Measurements from ENCODE around the gene KSR2. TPM values are rescaled to one million over a fixed set of nuclear protein-coding genes. Genes with fewer than 3 reads are reported as not detected.

The KSR2 gene
- total and polyA plus RNA-seq, 2 of the 13 experiments (the other 11 are each of a cell fraction or from before 2014, with no cell fraction given), result 0.02 TPM; not detected in 1

DNA sequence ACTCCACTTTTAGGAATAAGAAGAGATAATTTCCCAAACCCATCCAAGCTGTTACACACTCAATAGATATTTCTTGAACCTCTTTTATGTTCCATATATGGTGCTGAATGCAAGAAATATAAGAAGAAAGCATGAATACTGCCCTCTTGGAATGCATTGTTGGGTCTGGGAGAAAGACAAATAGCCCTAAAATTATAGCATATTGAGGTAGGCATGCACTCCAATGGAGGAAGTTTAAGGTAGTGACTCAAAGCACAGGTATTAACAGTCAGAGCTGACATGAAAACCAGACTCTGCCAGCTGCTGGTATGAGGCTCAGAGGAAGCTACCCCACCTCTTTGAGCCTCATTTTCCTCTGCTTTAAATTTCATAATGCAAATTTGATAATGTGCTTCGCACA, 346.0 kb downstream of the KSR2 start (continued):
- TF ChIP-seq AHDC1 (CRISPR knock-in tag; IDR thresholded peaks at IDR 0.05; ENCODE audit: borderline replicate concordance), result no peak
- no peak for TF ChIP-seq ZNF713 (CRISPR knock-in tag; IDR thresholded peaks at IDR 0.05)

- FAIRE-seq (no peak), DNase-seq (ENCODE audit: low spot score) (no peak), ATAC-seq (no peak)
- Histone ChIP-seq H3K9ac (ENCODE audit: insufficient read depth, low read depth, low read length) (no peak overlapping the region), H2AFZ (ENCODE audit: low read length) (no peak overlapping the region), H3K79me2 (ENCODE audit: insufficient read depth, low read length) (no peaks in the 10 kb centered on the region), H3K4me1 (ENCODE audit: insufficient read depth, low read length) (no peaks in the 10 kb centered on the region), H3K27me3 (ENCODE audit: control insufficient read depth in 1 of 2, insufficient read depth in 2 of 2, low read length in 2 of 2) (no peaks in the 10 kb centered on the region), H3K27ac (ENCODE audit: extremely low read length, insufficient read depth, low read length) (no peak overlapping the region), H4K20me1 (ENCODE audit: insufficient read depth, low read length) (no peaks in the 10 kb centered on the region), H3K4me2 (ENCODE audit: low read depth, low read length) (no peak overlapping the region), H3K4me3 (replicated peaks in 1 of 3; ENCODE audit: insufficient read depth in 1 of 3, low read depth in 2 of 3, low read length in 3 of 3) (no peak overlapping the region), H3K9me3 (ENCODE audit: low read length) (no peaks in the 10 kb centered on the region), H3K36me3 (replicated peaks in 1 of 2; ENCODE audit: control insufficient read depth in 1 of 2, insufficient read depth in 2 of 2, low read length in 2 of 2) (no peaks in the 10 kb centered on the region)
- in situ Hi-C loops (cut with HindIII; ENCODE audit: extremely low pct_ligation_motif_present, low pct_unique_long_range_greater_than_20kb) (no loop called here), intact Hi-C loops (cut with micrococcal nuclease; ENCODE audit: unreplicated experiment) (no loop called here)
- CTCF ChIA-PET (ENCODE audit: low intra/inter-chr PET ratio, low total read pairs), result no interaction called here
- no TSS peak for BruUV-seq (replicated peaks)
- POLR2A ChIA-PET, result no interaction called here
- TF ChIP-seq ZNF512B (CRISPR knock-in tag; IDR thresholded peaks at IDR 0.05; ENCODE audit: borderline replicate concordance), result no peak
- no peak for TF ChIP-seq ZNF468 (CRISPR knock-in tag; IDR thresholded peaks at IDR 0.05)
- TF ChIP-seq ZIK1 (CRISPR knock-in tag; IDR thresholded peaks at IDR 0.05; ENCODE audit: borderline replicate concordance, low read depth), result no peak
- TF ChIP-seq ZNF674 (CRISPR knock-in tag; IDR thresholded peaks at IDR 0.05; ENCODE audit: low read depth), result no peak
- no peak for TF ChIP-seq ZBTB46 (CRISPR knock-in tag; IDR thresholded peaks at IDR 0.05; ENCODE audit: borderline replicate concordance)
- no peak for TF ChIP-seq RFXAP (CRISPR knock-in tag; IDR thresholded peaks at IDR 0.05; ENCODE audit: borderline replicate concordance)
- TF ChIP-seq, protein P1, sequence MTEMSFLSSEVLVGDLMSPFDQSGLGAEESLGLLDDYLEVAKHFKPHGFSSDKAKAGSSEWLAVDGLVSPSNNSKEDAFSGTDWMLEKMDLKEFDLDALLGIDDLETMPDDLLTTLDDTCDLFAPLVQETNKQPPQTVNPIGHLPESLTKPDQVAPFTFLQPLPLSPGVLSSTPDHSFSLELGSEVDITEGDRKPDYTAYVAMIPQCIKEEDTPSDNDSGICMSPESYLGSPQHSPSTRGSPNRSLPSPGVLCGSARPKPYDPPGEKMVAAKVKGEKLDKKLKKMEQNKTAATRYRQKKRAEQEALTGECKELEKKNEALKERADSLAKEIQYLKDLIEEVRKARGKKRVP (CRISPR knock-in tag; IDR thresholded peaks at IDR 0.05), result no peak
- TF ChIP-seq MXI1 (IDR thresholded peaks at IDR 0.05; ENCODE audit: borderline replicate concordance, low read depth, low read length), result no peak
- TF ChIP-seq ZSCAN25 (CRISPR knock-in tag; IDR thresholded peaks at IDR 0.05), result no peak
These were observed 346.7 kb downstream of the KSR2 start for GRCh38 chr12:117622087-117622486.

Measured in HepG2 (cell line).